Endothelial cell of umbilical vein (primary cell): ENCODE results near the gene RLF. TPM values are rescaled to one million over a fixed set of nuclear protein-coding genes. Genes with fewer than 3 reads are reported as not detected.

Experiments used
- BruUV-seq: library from RNA; stranded (reverse); fragments of 400-500 nt; replicated peaks from 2 replicates; lab custom pipeline; 2021; lab: Mats Ljungman, UMichigan
- CTCF ChIA-PET: fragments of 300-600, 350-600 bp; sonication (Branson Sonifier 250); formaldehyde crosslinking; loops from one replicate; lab custom pipeline; 2021; ENCODE audit warnings: antibody characterized with exemption, inconsistent platforms; lab: Charles Lee
- POLR2A ChIA-PET: fragments of 300-600, 350-600 bp; sonication (Branson Sonifier 250); formaldehyde crosslinking; loops from one replicate; lab custom pipeline; 2021; ENCODE audit warnings: antibody characterized with exemption, inconsistent platforms; lab: Charles Lee
- DNase-seq: peaks from one replicate; pipeline ENCODE4 v3.0.0-alpha.2; 2011; ENCODE audit warnings: low read depth, low spot score
- FAIRE-seq: peaks from 2 replicates; lab custom pipeline; 2011; peaks lifted over from hg19 to GRCh38; lab: Jason Lieb, UNC
- H2AFZ ChIP-seq: 2 replicates; pipeline ENCODE4 v1.6.0; 2012; ENCODE audit warnings: low read depth, low read length, control low read depth, inconsistent platforms
- H3K27ac ChIP-seq: 2 replicates; pipeline ENCODE4 v1.5.1; 2011; ENCODE audit warnings: low read depth, mild to moderate bottlenecking, control low read depth, low read length, moderate library complexity; ENCODE audit not compliant: insufficient read depth
- H3K27me3 ChIP-seq, 2 experiments: 2 replicates each; pipeline versions ENCODE4 v1.6.0 to v1.6.1; 2011; ENCODE audit warnings: low read length in 2 of 2, mixed read lengths in 1 of 2; ENCODE audit not compliant: control insufficient read depth in 2 of 2, insufficient read depth in 2 of 2
- H3K36me3 ChIP-seq, 2 experiments: 2 replicates in 1 of 2; 3 replicates in 1 of 2; pipeline ENCODE4 v1.5.1; 2011; ENCODE audit warnings: low read length in 2 of 2, mild to moderate bottlenecking in 1 of 2, moderate library complexity in 1 of 2; ENCODE audit not compliant: control insufficient read depth in 2 of 2, insufficient read depth in 2 of 2; ENCODE audit errors: extremely low read depth in 1 of 2
- H3K4me1 ChIP-seq: 3 replicates; pipeline ENCODE4 v1.5.1; 2011; ENCODE audit warnings: mild to moderate bottlenecking, low read length; ENCODE audit not compliant: control insufficient read depth, insufficient read depth; ENCODE audit errors: extremely low read depth
- H3K4me2 ChIP-seq: 2 replicates; pipeline ENCODE4 v1.6.1; 2011; ENCODE audit warnings: low read length, control low read depth, mixed read lengths; ENCODE audit not compliant: insufficient read depth
- H3K4me3 ChIP-seq, 3 experiments: fragments of 200-600 bp in 1 of 3; sonication (generic), shearing (Covaris generic) in 1 of 3; replicated peaks in 1 of 3; 2 replicates each; pipeline ENCODE4 v1.5.1; 2011 to 2016; ENCODE audit warnings: control low read depth in 3 of 3, low read length in 3 of 3, mild to moderate bottlenecking in 2 of 3, inconsistent platforms in 1 of 3, low read depth in 1 of 3, moderate library complexity in 1 of 3; ENCODE audit not compliant: insufficient read depth in 1 of 3
- H3K79me2 ChIP-seq: 2 replicates; pipeline ENCODE4 v1.6.0; 2012; ENCODE audit warnings: low read length, inconsistent platforms; ENCODE audit not compliant: control insufficient read depth, insufficient read depth
- H3K9ac ChIP-seq: replicated peaks from 2 replicates; pipeline ENCODE3; 2011; ENCODE audit warnings: low read length, control low read depth; ENCODE audit not compliant: insufficient read depth; ENCODE audit errors: extremely low read depth
- H3K9me1 ChIP-seq: replicated peaks from 3 replicates; pipeline ENCODE4 v1.6.0; 2011; ENCODE audit warnings: mild to moderate bottlenecking, low read length; ENCODE audit not compliant: control insufficient read depth, insufficient read depth; ENCODE audit errors: extremely low read depth
- H3K9me3 ChIP-seq: replicated peaks from 2 replicates; pipeline ENCODE4 v1.5.1; 2012; ENCODE audit warnings: low read length, inconsistent platforms; ENCODE audit not compliant: control insufficient read depth, insufficient read depth
- H4K20me1 ChIP-seq: replicated peaks from 2 replicates; pipeline ENCODE3; 2011; ENCODE audit warnings: mild to moderate bottlenecking, low read length; ENCODE audit not compliant: control insufficient read depth, insufficient read depth; ENCODE audit errors: extremely low read depth
- CTCF ChIP-seq, 2 donors: IDR thresholded peaks; 1 replicate in 1 of 2; 2 replicates in 1 of 2; pipeline ENCODE4 v1.5.1; 2011; ENCODE audit warnings: low read length in 2 of 2, mild to moderate bottlenecking in 2 of 2, moderate library complexity in 2 of 2, control low read depth in 1 of 2, inconsistent platforms in 1 of 2, low read depth in 1 of 2; ENCODE audit not compliant: insufficient read depth in 1 of 2; ENCODE audit errors: extremely low read depth in 1 of 2
- FOS ChIP-seq: IDR thresholded peaks from 2 replicates; pipeline ENCODE4 v1.6.1; 2011; ENCODE audit warnings: mild to moderate bottlenecking, low read length, moderate library complexity, borderline replicate concordance; ENCODE audit not compliant: insufficient read depth
- GATA2 ChIP-seq: IDR thresholded peaks from 2 replicates; pipeline ENCODE4 v1.7.0; 2011; ENCODE audit warnings: low read depth, mild to moderate bottlenecking, moderate library complexity, mixed read lengths, low read length; ENCODE audit not compliant: insufficient read length, insufficient read depth
- JUN ChIP-seq: IDR thresholded peaks from 2 replicates; pipeline ENCODE4 v1.6.1; 2011; ENCODE audit warnings: borderline replicate concordance, low read depth; ENCODE audit not compliant: insufficient read length, insufficient read depth
- dilution Hi-C: fragments of 300-500 bp; cut with MboI; formaldehyde crosslinking; loops from one replicate; pipeline ENCODE4 v1.15.0; 2019; ENCODE audit warnings: low sequenced_read_pairs; ENCODE audit not compliant: extremely low pct_ligation_motif_present
- intact Hi-C: fragments of 100-400 bp; cut with micrococcal nuclease; formaldehyde crosslinking; loops from one replicate; pipeline ENCODE4 v1.10.0; 2022
- polyA plus RNA-seq, 4 experiments: library from polyadenylated mRNA; depleted of rRNA in 3 of 4; stranded (reverse) in 3 of 4; unstranded in 1 of 4; fragments of >200 nt; gene quantifications; 2 replicates each; pipeline versions ENCODE4 v1.2.1 to v1.2.3, GENCODE V29; 2011 to 2012; ENCODE audit warnings: missing spikeins in 1 of 4
- total RNA-seq: library from RNA; stranded (reverse); gene quantifications from 2 replicates; pipeline ENCODE4 v1.2.3, GENCODE V29; 2021
- TF ChIP-seq, protein P1 (sequence below): IDR thresholded peaks from 2 replicates; pipeline ENCODE4 v1.6.1; 2011; ENCODE audit not compliant: insufficient read depth, insufficient read length

Gene RLF
- total and polyA plus RNA-seq, 2 donors (not counting 3 experiments of a cell fraction or from before 2014, with no cell fraction given) = 2.7 to 9.4 TPM

DNA sequence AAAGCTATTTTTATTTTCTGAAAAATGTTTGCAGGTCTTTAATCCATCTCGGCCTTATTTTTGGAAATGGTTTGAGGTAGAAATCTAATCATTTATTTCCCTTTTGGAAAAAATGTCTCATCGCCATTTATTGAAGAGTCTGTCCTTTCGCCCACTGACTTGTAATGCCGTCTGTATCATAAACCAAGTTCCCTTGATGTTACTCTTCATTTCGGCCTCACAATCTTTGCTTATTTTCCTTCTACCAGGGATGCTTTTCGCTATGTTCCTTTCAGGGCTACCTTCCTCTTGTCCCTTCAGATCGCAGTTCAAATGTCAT lies 422 bp upstream of the RLF start:
- no peaks in the 10 kb centered on the region for H3K9me3 ChIP-seq
- H3K4me2 ChIP-seq = peak overlapping the region; percentile 62
- peak overlapping the region in 2 of 3 experiments; percentile 45 to 66 for H3K4me3 ChIP-seq
- BruUV-seq = TSS peak; percentile 97
- peaks cover 15% of the 10 kb centered on the region for H3K4me1 ChIP-seq
- peaks cover 5 to 13% of the 10 kb centered on the region in 2 experiments for H3K27me3 ChIP-seq
- intact Hi-C loops (loop anchor here (1.0 kb wide), 1 partner anchor 98 kb away; the partner anchor contains the start of gene ZMPSTE24), dilution Hi-C loops (no loop called here)
- POLR2A ChIA-PET = no interaction called here
- peak overlapping the region; percentile 83 for H2AFZ ChIP-seq
- TF ChIP-seq FOS = no peak
- TF ChIP-seq JUN = no peak
- no peak for TF ChIP-seq CTCF (IDR thresholded peaks at IDR 0.05; ENCODE audit: extremely low read depth in 1 of 2, insufficient read depth in 1 of 2, low read depth in 1 of 2, low read length in 2 of 2)
- no peak for TF ChIP-seq GATA2
- TF ChIP-seq, protein P1, sequence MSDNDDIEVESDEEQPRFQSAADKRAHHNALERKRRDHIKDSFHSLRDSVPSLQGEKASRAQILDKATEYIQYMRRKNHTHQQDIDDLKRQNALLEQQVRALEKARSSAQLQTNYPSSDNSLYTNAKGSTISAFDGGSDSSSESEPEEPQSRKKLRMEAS = no peak
- no peak for DNase-seq
- FAIRE-seq = no peak
- no peaks in the 10 kb centered on the region for H3K36me3 ChIP-seq
- no peaks in the 10 kb centered on the region for H3K9me1 ChIP-seq
- peak overlapping the region; percentile 93 for H3K9ac ChIP-seq
- H4K20me1 ChIP-seq = peaks cover 2% of the 10 kb centered on the region
- peak overlapping the region; percentile 79 for H3K27ac ChIP-seq
- peaks cover 45% of the 10 kb centered on the region for H3K79me2 ChIP-seq
- CTCF ChIA-PET = interaction anchor here (0.6 to 0.9 kb wide), 2 partner anchors 13 to 25 kb away, joined by 3 to 4 read pairs; no protein-coding TSS in a partner anchor
